ENCODE data around the gene TEX44. TPM values are rescaled to one million over a fixed set of nuclear protein-coding genes. Genes with fewer than 3 reads are reported as not detected.

Gene TEX44
- total RNA-seq, 1 donor from 2014 or later: not detected

GRCh38 chr2:231546014-231546715 is 46.5 kb upstream of the TEX44 start:
- Mint-ChIP-seq H3K4me3 (ENCODE audit: unreplicated experiment) (no peak overlapping the region), H3K4me1 (ENCODE audit: low read depth, unreplicated experiment) (peaks cover 13% of the 10 kb centered on the region), H3K27ac (ENCODE audit: unreplicated experiment) (peak overlapping the region; percentile 10), H3K27me3 (ENCODE audit: low read depth, unreplicated experiment) (peaks cover 33% of the 10 kb centered on the region), H3K36me3 (ENCODE audit: low read depth, unreplicated experiment) (peaks cover 7% of the 10 kb centered on the region), H3K9me3 (ENCODE audit: unreplicated experiment) (peaks cover 22% of the 10 kb centered on the region)
- Histone ChIP-seq H3K4me2 (ENCODE audit: low read length) (peak overlapping the region; percentile 68), H3K27me3 (ENCODE audit: insufficient read depth, low read length) (peaks cover 23% of the 10 kb centered on the region), H3K27ac (ENCODE audit: low read depth, low read length) (no peak overlapping the region), H3K9me3 (ENCODE audit: insufficient read depth, low read depth, low read length) (peaks cover 14% of the 10 kb centered on the region), H3K4me3 (ENCODE audit: insufficient read depth, low read depth, low read length) (no peak overlapping the region), H3K9ac (ENCODE audit: low read length) (no peak overlapping the region), H3K36me3 (ENCODE audit: insufficient read depth, low read length) (no peaks in the 10 kb centered on the region), H3K79me2 (ENCODE audit: insufficient read depth, low read length) (no peaks in the 10 kb centered on the region), H3K4me1 (ENCODE audit: insufficient read depth, low read length) (peaks cover 13% of the 10 kb centered on the region), H4K20me1 (ENCODE audit: insufficient read depth, low read length) (peaks cover 4% of the 10 kb centered on the region), H2AFZ (ENCODE audit: low read depth, low read length) (no peak overlapping the region)
- TF ChIP-seq CTCF (IDR thresholded peaks at IDR 0.05; ENCODE audit: insufficient read depth, low read depth, low read length) (no peak), EZH2 (IDR thresholded peaks at IDR 0.05; ENCODE audit: insufficient read depth, low read length) (no peak)
- FAIRE-seq: no peak
- no peak for DNase-seq (ENCODE audit: low read depth)

- DNase-seq (ENCODE audit: low read depth) (no peak), FAIRE-seq (no peak)
- Mint-ChIP-seq H3K4me3 (ENCODE audit: unreplicated experiment) (no peak overlapping the region), H3K9me3 (ENCODE audit: unreplicated experiment) (peaks cover 22% of the 10 kb centered on the region), H3K4me1 (ENCODE audit: low read depth, unreplicated experiment) (peaks cover 13% of the 10 kb centered on the region), H3K27me3 (ENCODE audit: low read depth, unreplicated experiment) (peaks cover 21% of the 10 kb centered on the region), H3K27ac (ENCODE audit: unreplicated experiment) (no peak overlapping the region), H3K36me3 (ENCODE audit: low read depth, unreplicated experiment) (peaks cover 6% of the 10 kb centered on the region)
- Histone ChIP-seq H3K27me3 (ENCODE audit: insufficient read depth, low read length) (peaks cover 14% of the 10 kb centered on the region), H3K4me3 (ENCODE audit: insufficient read depth, low read depth, low read length) (no peak overlapping the region), H4K20me1 (ENCODE audit: insufficient read depth, low read length) (peaks cover 4% of the 10 kb centered on the region), H3K4me2 (ENCODE audit: low read length) (no peak overlapping the region), H3K79me2 (ENCODE audit: insufficient read depth, low read length) (no peaks in the 10 kb centered on the region), H3K36me3 (ENCODE audit: insufficient read depth, low read length) (no peaks in the 10 kb centered on the region), H3K9me3 (ENCODE audit: insufficient read depth, low read depth, low read length) (peaks cover 14% of the 10 kb centered on the region), H3K27ac (ENCODE audit: low read depth, low read length) (no peak overlapping the region), H2AFZ (ENCODE audit: low read depth, low read length) (no peak overlapping the region), H3K4me1 (ENCODE audit: insufficient read depth, low read length) (peaks cover 13% of the 10 kb centered on the region), H3K9ac (ENCODE audit: low read length) (no peak overlapping the region)
- TF ChIP-seq EZH2 (IDR thresholded peaks at IDR 0.05; ENCODE audit: insufficient read depth, low read length) (no peak), CTCF (IDR thresholded peaks at IDR 0.05; ENCODE audit: insufficient read depth, low read depth, low read length) (no peak)
Observed at GRCh38 chr2:231547315-231548110, 45.2 kb upstream of the TEX44 start.

All from astrocyte (in vitro differentiated cells and primary cell).